CD4-positive, alpha-beta memory T cell (primary cell): ENCODE measurements around the gene MGP. TPM values are rescaled to one million over a fixed set of nuclear protein-coding genes. Genes with fewer than 3 reads are reported as not detected.

Source experiments
- CTCF ChIA-PET: fragments of 350-600 bp; sonication (Branson Sonifier 250); formaldehyde crosslinking; loops from one replicate; lab custom pipeline; 2021; ENCODE audit warnings: inconsistent platforms; ENCODE audit not compliant: partially characterized antibody; lab: Charles Lee
- POLR2A ChIA-PET: fragments of 350-600 bp; sonication (Branson Sonifier 250); formaldehyde crosslinking; loops from one replicate; lab custom pipeline; 2021; ENCODE audit not compliant: partially characterized antibody; lab: Charles Lee
- DNase-seq, 5 donors: peaks; one replicate each; pipeline versions ENCODE4 v3.0.0 to v3.0.0-alpha.2; 2020 to 2022; ENCODE audit warnings: mixed read lengths in 1 of 5
- H3K27ac ChIP-seq: one replicate; pipeline ENCODE4 v1.7.0; 2013; ENCODE audit warnings: low read depth, low read length
- H3K27me3 ChIP-seq: 2 replicates; pipeline ENCODE4 v1.7.0; 2013; ENCODE audit warnings: mild to moderate bottlenecking, low read length, moderate library complexity; ENCODE audit not compliant: insufficient read depth
- H3K36me3 ChIP-seq: 2 replicates; pipeline ENCODE4 v1.7.0; 2013; ENCODE audit warnings: mild to moderate bottlenecking, low read length, moderate library complexity; ENCODE audit not compliant: insufficient read depth
- H3K4me1 ChIP-seq: 2 replicates; pipeline ENCODE4 v1.7.0; 2013; ENCODE audit warnings: mild to moderate bottlenecking, low read length, moderate library complexity; ENCODE audit not compliant: insufficient read depth
- H3K4me3 ChIP-seq, 2 donors: one replicate each; pipeline ENCODE4 v1.7.0; 2013; ENCODE audit warnings: low read length in 2 of 2, mild to moderate bottlenecking in 1 of 2
- H3K9me3 ChIP-seq, 2 donors: one replicate each; pipeline ENCODE4 v1.7.0; 2013; ENCODE audit warnings: low read length in 2 of 2, control low read depth in 1 of 2; ENCODE audit not compliant: control insufficient read depth in 1 of 2
- H3K27ac Mint-ChIP-seq, 7 donors: one replicate each; pipeline ENCODE4 v1.8.0; 2020 to 2021; ENCODE audit warnings: mixed read lengths in 7 of 7, mild to moderate bottlenecking in 6 of 7, inconsistent platforms in 3 of 7, moderate library complexity in 3 of 7
- H3K27me3 Mint-ChIP-seq, 2 donors: one replicate each; pipeline ENCODE4 v1.8.0; 2020 to 2021; ENCODE audit warnings: mixed read lengths in 2 of 2
- H3K36me3 Mint-ChIP-seq, 2 donors: one replicate each; pipeline ENCODE4 v1.8.0; 2020 to 2021; ENCODE audit warnings: mixed read lengths in 2 of 2, inconsistent platforms in 1 of 2, mild to moderate bottlenecking in 1 of 2
- H3K4me1 Mint-ChIP-seq, 4 donors: one replicate each; pipeline ENCODE4 v1.8.0; 2020 to 2021; ENCODE audit warnings: mixed read lengths in 4 of 4, mild to moderate bottlenecking in 1 of 4
- H3K4me3 Mint-ChIP-seq, 8 donors: one replicate each; pipeline ENCODE4 v1.8.0; 2020 to 2021; ENCODE audit warnings: mixed read lengths in 8 of 8, mild to moderate bottlenecking in 7 of 8, moderate library complexity in 6 of 8, inconsistent platforms in 3 of 8
- H3K9me3 Mint-ChIP-seq, 8 donors: one replicate each; pipeline ENCODE4 v1.8.0; 2020 to 2021; ENCODE audit warnings: mixed read lengths in 8 of 8, mild to moderate bottlenecking in 5 of 8, inconsistent platforms in 3 of 8, moderate library complexity in 1 of 8
- intact Hi-C: fragments of 100-400 bp; cut with micrococcal nuclease; formaldehyde crosslinking; loops from one replicate; pipeline ENCODE4 v1.15.1; 2023
- polyA plus RNA-seq, 2 donors: library from polyadenylated mRNA; unstranded; fragments of 300-500 nt; fragmentation: Illumina TruSeq; gene quantifications; one replicate each; pipeline ENCODE4 v1.2.3, GENCODE V29; 2021
- total RNA-seq, 2 experiments: library from RNA; stranded (reverse); gene quantifications; one replicate each; pipeline ENCODE4 v1.2.3, GENCODE V29; 2021

The MGP gene
- total and polyA plus RNA-seq, 4 experiments from 2014 or later: 0.49 TPM; not detected in 3

- Histone ChIP-seq H3K4me1 (peaks cover 3% of the 10 kb centered on the region), H3K36me3 (no peaks in the 10 kb centered on the region), H3K27me3 (no peaks in the 10 kb centered on the region), H3K4me3 (no peak overlapping the region), H3K9me3 (no peaks in the 10 kb centered on the region), H3K27ac (no peak overlapping the region)
- no peak for DNase-seq
- Mint-ChIP-seq H3K4me1 (peaks cover 0 to 5% (median 1%) of the 10 kb centered on the region in 4 donors), H3K4me3 (no peak overlapping the region), H3K27ac (no peak overlapping the region), H3K36me3 (no peaks in the 10 kb centered on the region), H3K27me3 (no peaks in the 10 kb centered on the region), H3K9me3 (no peaks in the 10 kb centered on the region)
- CTCF ChIA-PET: interaction anchor here (0.6 to 7.6 kb wide), 23 partner anchors 9 to 1589 kb away, joined by 3 to 191 read pairs (median 3); partner anchors contain the start of genes ARHGDIB, ERP27 and RERG
- POLR2A ChIA-PET: interaction anchor here (1.2 to 3.5 kb wide), 3 partner anchors 75 to 149 kb away, joined by 3 to 9 read pairs (median 3); a partner anchor contains a TSS
- intact Hi-C loops: loop anchor here (5.0 to 10.0 kb wide), 2 partner anchors 76 to 211 kb away; no protein-coding TSS in a partner anchor
Measured at GRCh38 chr12:14846042-14846587, 39.5 kb downstream of the MGP start.

GRCh38 chr12:14845350-14845750, 40.3 kb downstream of the MGP start:
- peaks cover 3% of the 10 kb centered on the region for H3K4me1 ChIP-seq
- H3K27ac Mint-ChIP-seq: no peak overlapping the region
- H3K9me3 Mint-ChIP-seq: no peaks in the 10 kb centered on the region
- ChIA-PET POLR2A (interaction anchor here (1.2 to 3.5 kb wide), 3 partner anchors 74 to 150 kb away, joined by 3 to 9 read pairs (median 3); a partner anchor contains a TSS), CTCF (interaction anchor here (0.6 to 7.6 kb wide), 21 partner anchors 8 to 376 kb away, joined by 3 to 191 read pairs (median 4); partner anchors contain the start of genes ARHGDIB, ERP27 and RERG)
- no peak overlapping the region for H3K27ac ChIP-seq
- no peak overlapping the region for H3K4me3 ChIP-seq
- intact Hi-C loops: loop anchor here (1.0 to 10.0 kb wide), 9 partner anchors 71 to 424 kb away; partner anchors contain the start of genes ARHGDIB and RERG
- H3K4me3 Mint-ChIP-seq: peak overlapping the region in 1 of 8 donors; percentile 11
- no peaks in the 10 kb centered on the region for H3K27me3 Mint-ChIP-seq
- DNase-seq: peak in 4 of 5 donors; percentile 50 to 59 (median 56)
- H3K4me1 Mint-ChIP-seq: peaks cover 0 to 5% (median 1%) of the 10 kb centered on the region in 4 donors
- H3K36me3 Mint-ChIP-seq: no peaks in the 10 kb centered on the region
- no peaks in the 10 kb centered on the region for H3K9me3 ChIP-seq
- no peaks in the 10 kb centered on the region for H3K27me3 ChIP-seq
- H3K36me3 ChIP-seq: no peaks in the 10 kb centered on the region

GRCh38 chr12:14844401-14844800, 41.3 kb downstream of the MGP start:
- Mint-ChIP-seq H3K4me1 (peaks cover 0 to 5% (median 1%) of the 10 kb centered on the region in 4 donors), H3K27me3 (peaks cover 0 to 2% of the 10 kb centered on the region in 2 donors), H3K4me3 (no peak overlapping the region), H3K27ac (no peak overlapping the region), H3K36me3 (no peaks in the 10 kb centered on the region), H3K9me3 (peaks cover 0 to 2% (median 0%) of the 10 kb centered on the region in 8 donors)
- intact Hi-C loops: loop anchor here (2.0 to 10.0 kb wide), 3 partner anchors 70 to 210 kb away; a partner anchor contains a TSS
- Histone ChIP-seq H3K27ac (no peak overlapping the region), H3K9me3 (no peaks in the 10 kb centered on the region), H3K27me3 (peaks cover 4% of the 10 kb centered on the region), H3K4me1 (peaks cover 3% of the 10 kb centered on the region), H3K4me3 (no peak overlapping the region), H3K36me3 (no peaks in the 10 kb centered on the region)
- DNase-seq: no peak
- ChIA-PET POLR2A (interaction anchor here (3.5 kb wide), 1 partner anchor 151 kb away, joined by 9 read pairs; no protein-coding TSS in a partner anchor), CTCF (interaction anchor here (0.7 to 7.6 kb wide), 5 partner anchors 11 to 377 kb away, joined by 3 to 191 read pairs (median 23); partner anchors contain the start of gene RERG)

DNA sequence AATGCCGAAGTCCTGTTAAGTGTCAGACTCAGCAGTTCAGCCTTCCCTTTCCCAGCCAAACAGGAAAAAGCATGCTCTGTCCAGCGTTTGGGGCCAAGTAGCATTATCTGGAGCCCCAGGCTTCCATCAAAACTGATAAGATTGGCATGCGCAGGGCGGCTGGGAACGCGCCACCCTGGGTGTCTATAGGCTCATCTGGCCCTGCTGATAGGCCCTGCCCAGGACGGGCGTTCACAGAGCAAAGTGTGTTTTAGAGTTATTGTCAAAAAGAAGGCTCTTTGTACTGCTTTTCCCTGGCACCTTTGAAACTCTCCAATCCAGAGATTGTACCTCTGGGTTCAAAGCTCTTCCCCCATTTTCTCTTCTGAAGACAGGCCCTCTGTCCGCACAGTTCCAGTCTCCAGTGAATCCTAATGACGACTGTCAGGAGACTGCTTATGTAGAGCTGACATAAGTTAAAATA, 42.2 kb downstream of the MGP start, which contains the start of gene ART4:
Gene ART4 (minus strand): TSS at position 102 of the 463 bp plus-strand sequence. CDS start 413 bp downstream, outside the sequence.
- Histone ChIP-seq H3K4me3 (no peak within 1 kb of the TSS), H3K36me3 (no peaks in the 10 kb centered on the region), H3K27ac (no peak within 1 kb of the TSS), H3K9me3 (no peaks in the 10 kb centered on the region), H3K27me3 (peaks cover 5% of the 10 kb centered on the region), H3K4me1 (peaks cover 3% of the 10 kb centered on the region)
- Mint-ChIP-seq H3K4me1 (peaks cover 0 to 5% (median 1%) of the 10 kb centered on the region in 4 donors), H3K4me3 (no peak within 1 kb of the TSS), H3K36me3 (no peaks in the 10 kb centered on the region), H3K27ac (no peak within 1 kb of the TSS), H3K27me3 (peaks cover 3 to 9% of the 10 kb centered on the region in 2 donors), H3K9me3 (peaks cover 0 to 2% (median 0%) of the 10 kb centered on the region in 8 donors)
- no peak for DNase-seq
- ChIA-PET CTCF (interaction anchor here (0.9 to 7.6 kb wide), 3 partner anchors 12 to 378 kb away, joined by 3 to 191 read pairs (median 4); partner anchors contain the start of gene RERG), POLR2A (interaction anchor here (3.5 kb wide), 1 partner anchor 152 kb away, joined by 9 read pairs; no protein-coding TSS in a partner anchor)
- intact Hi-C loops: loop anchor here (10.0 kb wide), 1 partner anchor 209 kb away; no protein-coding TSS in a partner anchor

GRCh38 chr12:14842315-14842714, 43.3 kb downstream of the MGP start:
- CTCF ChIA-PET: interaction anchor here (1.7 to 7.6 kb wide), 2 partner anchors 153 to 379 kb away, joined by 4 to 191 read pairs; partner anchors contain the start of gene RERG
- H3K27ac Mint-ChIP-seq: no peak overlapping the region

GRCh38 chr12:14841761-14842160, 43.9 kb downstream of the MGP start:
- ChIA-PET CTCF (interaction anchor here (7.6 kb wide), 1 partner anchor 153 kb away, joined by 191 read pairs; no protein-coding TSS in a partner anchor), POLR2A (no interaction called here)
- Histone ChIP-seq H3K4me1 (peaks cover 3% of the 10 kb centered on the region), H3K27me3 (peaks cover 5% of the 10 kb centered on the region), H3K36me3 (no peaks in the 10 kb centered on the region), H3K9me3 (no peaks in the 10 kb centered on the region), H3K4me3 (no peak overlapping the region), H3K27ac (no peak overlapping the region)
- intact Hi-C loops: loop anchor here (10.0 kb wide), 1 partner anchor 207 kb away; no protein-coding TSS in a partner anchor
- Mint-ChIP-seq H3K36me3 (no peaks in the 10 kb centered on the region), H3K4me1 (peaks cover 0 to 5% (median 1%) of the 10 kb centered on the region in 4 donors), H3K4me3 (no peak overlapping the region), H3K9me3 (peaks cover 0 to 2% (median 0%) of the 10 kb centered on the region in 8 donors), H3K27ac (no peak overlapping the region), H3K27me3 (peaks cover 6 to 10% of the 10 kb centered on the region in 2 donors)
- no peak for DNase-seq

More at GRCh38 chr12:14842315-14842714, 43.3 kb downstream of the MGP start:
- H3K4me3 Mint-ChIP-seq: no peak overlapping the region
- Histone ChIP-seq H3K9me3 (no peaks in the 10 kb centered on the region), H3K4me3 (no peak overlapping the region), H3K4me1 (peaks cover 3% of the 10 kb centered on the region), H3K27ac (no peak overlapping the region), H3K36me3 (no peaks in the 10 kb centered on the region), H3K27me3 (peaks cover 5% of the 10 kb centered on the region)
- intact Hi-C loops: loop anchor here (10.0 kb wide), 1 partner anchor 208 kb away; no protein-coding TSS in a partner anchor
- H3K36me3 Mint-ChIP-seq: no peaks in the 10 kb centered on the region
- peaks cover 0 to 2% (median 0%) of the 10 kb centered on the region in 8 donors for H3K9me3 Mint-ChIP-seq
- peaks cover 5 to 10% of the 10 kb centered on the region in 2 donors for H3K27me3 Mint-ChIP-seq
- H3K4me1 Mint-ChIP-seq: peaks cover 0 to 5% (median 1%) of the 10 kb centered on the region in 4 donors
- DNase-seq: no peak
- POLR2A ChIA-PET: no interaction called here
